Vagina (tissue), 2 donors: ENCODE results near the gene KLHL22.

Source experiments
- POLR2A ChIP-seq, 2 donors: fragments of 450-650 bp; IDR thresholded peaks; one replicate each; pipeline ENCODE4 v1.6.1; 2017; ENCODE audit warnings: antibody characterized with exemption in 2 of 2, mild to moderate bottlenecking in 2 of 2, moderate library complexity in 2 of 2
- TF ChIP-seq, protein P1 (sequence below), 3 experiments: fragments of 450-650 bp in 2 of 3; fragments of 200-600 bp in 1 of 3; sonication (generic) in 1 of 3; IDR thresholded peaks; one replicate each; pipeline ENCODE4 v1.5.1; 2017 to 2019; ENCODE audit warnings: antibody characterized with exemption in 3 of 3, mild to moderate bottlenecking in 2 of 3, moderate library complexity in 2 of 3

DNA sequence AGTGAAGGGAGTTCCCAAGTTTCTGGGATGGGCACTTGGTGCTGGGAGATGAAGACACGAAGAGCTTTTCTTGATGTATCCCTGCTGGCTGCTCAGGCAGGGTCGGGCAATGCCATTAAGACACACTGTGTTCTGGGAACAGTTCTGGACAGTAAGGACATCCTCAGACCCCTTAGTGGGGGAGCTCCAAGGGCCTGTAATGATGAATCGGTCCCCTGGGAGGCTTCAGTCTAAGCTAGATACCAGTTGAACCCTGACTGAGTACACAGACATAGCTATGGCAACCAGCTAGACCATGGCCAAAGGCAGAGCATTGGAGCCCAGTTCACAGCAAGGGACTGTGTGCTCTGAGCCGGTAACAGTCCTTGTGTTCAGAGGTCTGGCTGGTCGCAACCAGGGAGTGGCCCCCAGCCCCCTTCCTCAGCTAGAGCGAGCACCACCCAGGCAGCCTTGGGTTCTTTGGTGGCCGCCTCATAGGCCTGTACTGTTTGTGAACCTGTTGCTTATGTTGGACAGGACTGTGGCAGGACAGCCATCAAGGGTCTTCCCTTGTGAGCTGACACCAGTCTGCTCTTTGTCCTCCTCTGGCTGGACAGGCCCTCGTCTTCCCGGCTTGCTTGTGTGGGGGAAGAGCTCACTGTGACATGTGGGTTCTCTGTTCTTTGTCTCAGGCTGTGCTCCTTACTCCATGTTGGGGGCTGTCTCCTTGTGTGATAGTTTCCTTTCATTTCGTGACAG lies 36.8 kb upstream of the KLHL22 start:
- TF ChIP-seq, protein P1, sequence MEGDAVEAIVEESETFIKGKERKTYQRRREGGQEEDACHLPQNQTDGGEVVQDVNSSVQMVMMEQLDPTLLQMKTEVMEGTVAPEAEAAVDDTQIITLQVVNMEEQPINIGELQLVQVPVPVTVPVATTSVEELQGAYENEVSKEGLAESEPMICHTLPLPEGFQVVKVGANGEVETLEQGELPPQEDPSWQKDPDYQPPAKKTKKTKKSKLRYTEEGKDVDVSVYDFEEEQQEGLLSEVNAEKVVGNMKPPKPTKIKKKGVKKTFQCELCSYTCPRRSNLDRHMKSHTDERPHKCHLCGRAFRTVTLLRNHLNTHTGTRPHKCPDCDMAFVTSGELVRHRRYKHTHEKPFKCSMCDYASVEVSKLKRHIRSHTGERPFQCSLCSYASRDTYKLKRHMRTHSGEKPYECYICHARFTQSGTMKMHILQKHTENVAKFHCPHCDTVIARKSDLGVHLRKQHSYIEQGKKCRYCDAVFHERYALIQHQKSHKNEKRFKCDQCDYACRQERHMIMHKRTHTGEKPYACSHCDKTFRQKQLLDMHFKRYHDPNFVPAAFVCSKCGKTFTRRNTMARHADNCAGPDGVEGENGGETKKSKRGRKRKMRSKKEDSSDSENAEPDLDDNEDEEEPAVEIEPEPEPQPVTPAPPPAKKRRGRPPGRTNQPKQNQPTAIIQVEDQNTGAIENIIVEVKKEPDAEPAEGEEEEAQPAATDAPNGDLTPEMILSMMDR (IDR thresholded peaks at IDR 0.05), result no peak
- no peak for TF ChIP-seq POLR2A (IDR thresholded peaks at IDR 0.05)
